MCF 10A (cell line): Measurements from ENCODE around the gene RCOR1. TPM values are rescaled to one million over a fixed set of nuclear protein-coding genes. Genes with fewer than 3 reads are reported as not detected.

ENCODE experiments used
- BruUV-seq: library from RNA; stranded (reverse); fragments of 400-500 nt; replicated peaks from 2 replicates; lab custom pipeline; 2021; lab: Mats Ljungman, UMichigan
- CTCF ChIA-PET: fragments of 300-600 bp; sonication (Branson Sonifier 250); formaldehyde crosslinking; extraction: SDS; loops from one replicate; lab custom pipeline; 2021; ENCODE audit warnings: antibody characterized with exemption, inconsistent platforms; lab: Yijun Ruan, JAX
- POLR2A ChIA-PET: fragments of 300-600, 350-650 bp; sonication (Branson Sonifier 250); formaldehyde crosslinking; extraction: SDS; loops from one replicate; lab custom pipeline; 2020; ENCODE audit warnings: antibody characterized with exemption, inconsistent platforms; lab: Yijun Ruan, JAX
- DNase-seq: peaks from one replicate; pipeline ENCODE4 v3.0.0-alpha.2; 2018; ENCODE audit not compliant: unreplicated experiment
- H3K27ac Mint-ChIP-seq: one replicate; pipeline ENCODE4 v1.8.0; 2022; ENCODE audit warnings: mild to moderate bottlenecking, low read depth, mixed read lengths; ENCODE audit not compliant: unreplicated experiment
- H3K27me3 Mint-ChIP-seq: one replicate; pipeline ENCODE4 v1.8.0; 2022; ENCODE audit warnings: mixed read lengths; ENCODE audit not compliant: insufficient read depth, unreplicated experiment
- H3K36me3 Mint-ChIP-seq: one replicate; pipeline ENCODE4 v1.8.0; 2022; ENCODE audit warnings: mild to moderate bottlenecking, moderate library complexity, mixed read lengths; ENCODE audit not compliant: insufficient read depth, unreplicated experiment
- H3K4me1 Mint-ChIP-seq: one replicate; pipeline ENCODE4 v1.8.0; 2022; ENCODE audit warnings: mixed read lengths; ENCODE audit not compliant: insufficient read depth, unreplicated experiment
- H3K4me3 Mint-ChIP-seq: one replicate; pipeline ENCODE4 v1.8.0; 2022; ENCODE audit warnings: mild to moderate bottlenecking, moderate library complexity, mixed read lengths; ENCODE audit not compliant: unreplicated experiment
- H3K9me3 Mint-ChIP-seq: one replicate; pipeline ENCODE4 v1.8.0; 2022; ENCODE audit warnings: mixed read lengths; ENCODE audit not compliant: unreplicated experiment
- intact Hi-C: fragments of 100-400 bp; cut with micrococcal nuclease; formaldehyde crosslinking; loops from 2 replicates; pipeline ENCODE4 v1.14.1; 2022
- total RNA-seq: library from RNA; stranded (reverse); gene quantifications from 2 replicates; pipeline ENCODE4 v1.2.3, GENCODE V29; 2022
- TF ChIP-seq, protein P1 (sequence below): fragments of 200-600 bp; IDR thresholded peaks from one replicate; pipeline ENCODE4 v1.8.0; 2022; ENCODE audit warnings: antibody characterized with exemption, mild to moderate bottlenecking; ENCODE audit not compliant: unreplicated experiment

RCOR1 gene
- total RNA-seq, 1 experiment from 2014 or later: 45.6 TPM

DNA sequence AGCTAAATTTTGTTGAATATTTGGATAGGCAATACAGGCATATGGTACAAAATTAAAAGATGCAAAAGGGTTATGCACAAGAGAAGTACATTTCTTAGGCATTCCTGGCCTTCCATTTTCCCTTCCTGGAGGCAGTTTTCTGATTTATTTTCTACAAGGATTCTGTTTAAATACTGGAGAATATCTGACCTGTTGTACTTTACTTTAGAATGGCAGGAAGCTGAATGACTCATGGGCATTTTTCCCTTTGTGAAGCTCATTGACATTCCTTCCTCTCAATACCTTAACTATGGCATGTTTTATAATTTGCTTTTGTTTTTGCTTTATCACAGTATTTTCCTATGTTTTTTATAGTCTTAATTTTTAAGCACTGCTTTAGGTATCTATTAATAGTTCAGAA lies 62.7 kb downstream of the RCOR1 start:
- H3K36me3 Mint-ChIP-seq: no peaks in the 10 kb centered on the region
- BruUV-seq: no TSS peak
- peak overlapping the region; percentile 39 for H3K27ac Mint-ChIP-seq
- peaks cover 29% of the 10 kb centered on the region for H3K4me1 Mint-ChIP-seq
- ChIA-PET POLR2A (interaction anchor here (0.6 to 2.6 kb wide), 6 partner anchors 9 to 130 kb away, joined by 3 to 12 read pairs (median 6); no protein-coding TSS in a partner anchor), CTCF (interaction anchor here (1.0 to 1.2 kb wide), 2 partner anchors 60 to 139 kb away, joined by 3 to 4 read pairs; no protein-coding TSS in a partner anchor)
- intact Hi-C loops: no loop called here
- DNase-seq: peak; percentile 50
- H3K4me3 Mint-ChIP-seq: no peak overlapping the region
- TF ChIP-seq, protein P1, sequence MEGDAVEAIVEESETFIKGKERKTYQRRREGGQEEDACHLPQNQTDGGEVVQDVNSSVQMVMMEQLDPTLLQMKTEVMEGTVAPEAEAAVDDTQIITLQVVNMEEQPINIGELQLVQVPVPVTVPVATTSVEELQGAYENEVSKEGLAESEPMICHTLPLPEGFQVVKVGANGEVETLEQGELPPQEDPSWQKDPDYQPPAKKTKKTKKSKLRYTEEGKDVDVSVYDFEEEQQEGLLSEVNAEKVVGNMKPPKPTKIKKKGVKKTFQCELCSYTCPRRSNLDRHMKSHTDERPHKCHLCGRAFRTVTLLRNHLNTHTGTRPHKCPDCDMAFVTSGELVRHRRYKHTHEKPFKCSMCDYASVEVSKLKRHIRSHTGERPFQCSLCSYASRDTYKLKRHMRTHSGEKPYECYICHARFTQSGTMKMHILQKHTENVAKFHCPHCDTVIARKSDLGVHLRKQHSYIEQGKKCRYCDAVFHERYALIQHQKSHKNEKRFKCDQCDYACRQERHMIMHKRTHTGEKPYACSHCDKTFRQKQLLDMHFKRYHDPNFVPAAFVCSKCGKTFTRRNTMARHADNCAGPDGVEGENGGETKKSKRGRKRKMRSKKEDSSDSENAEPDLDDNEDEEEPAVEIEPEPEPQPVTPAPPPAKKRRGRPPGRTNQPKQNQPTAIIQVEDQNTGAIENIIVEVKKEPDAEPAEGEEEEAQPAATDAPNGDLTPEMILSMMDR: no peak
- H3K27me3 Mint-ChIP-seq: no peaks in the 10 kb centered on the region
- H3K9me3 Mint-ChIP-seq: no peaks in the 10 kb centered on the region

DNA sequence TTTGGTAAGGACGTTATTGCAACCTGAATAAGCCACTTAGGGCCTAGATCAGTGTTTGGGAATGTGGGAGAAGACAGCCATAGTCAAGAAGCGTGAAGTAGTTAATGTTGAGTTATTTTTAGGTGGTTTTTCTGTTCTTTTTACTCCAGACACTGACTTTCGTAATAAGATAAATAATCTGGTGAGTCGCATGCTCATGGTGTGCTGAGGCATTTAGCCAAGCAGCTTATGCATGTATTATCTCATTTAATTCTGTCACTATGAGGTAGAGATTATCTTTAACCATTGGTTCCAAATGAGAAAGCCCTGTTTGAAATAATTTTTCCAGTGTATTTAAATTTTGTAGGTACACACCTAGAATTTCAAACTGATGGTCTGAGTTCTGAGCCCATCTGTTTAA lies 67.3 kb downstream of the RCOR1 start:
- peaks cover 7% of the 10 kb centered on the region for H3K36me3 Mint-ChIP-seq
- H3K4me1 Mint-ChIP-seq: peaks cover 30% of the 10 kb centered on the region
- ChIA-PET CTCF (interaction anchor here (0.9 to 1.1 kb wide), 2 partner anchors 10 to 135 kb away, joined by 3 to 4 read pairs; no protein-coding TSS in a partner anchor), POLR2A (interaction anchor here (0.6 to 1.4 kb wide), 4 partner anchors 9 to 81 kb away, joined by 3 to 4 read pairs (median 4); no protein-coding TSS in a partner anchor)
- intact Hi-C loops: no loop called here
- DNase-seq: peak; percentile 38
- H3K4me3 Mint-ChIP-seq: no peak overlapping the region
- no peaks in the 10 kb centered on the region for H3K9me3 Mint-ChIP-seq
- no peaks in the 10 kb centered on the region for H3K27me3 Mint-ChIP-seq
- no TSS peak for BruUV-seq
- TF ChIP-seq, protein P1: no peak
- no peak overlapping the region for H3K27ac Mint-ChIP-seq

DNA sequence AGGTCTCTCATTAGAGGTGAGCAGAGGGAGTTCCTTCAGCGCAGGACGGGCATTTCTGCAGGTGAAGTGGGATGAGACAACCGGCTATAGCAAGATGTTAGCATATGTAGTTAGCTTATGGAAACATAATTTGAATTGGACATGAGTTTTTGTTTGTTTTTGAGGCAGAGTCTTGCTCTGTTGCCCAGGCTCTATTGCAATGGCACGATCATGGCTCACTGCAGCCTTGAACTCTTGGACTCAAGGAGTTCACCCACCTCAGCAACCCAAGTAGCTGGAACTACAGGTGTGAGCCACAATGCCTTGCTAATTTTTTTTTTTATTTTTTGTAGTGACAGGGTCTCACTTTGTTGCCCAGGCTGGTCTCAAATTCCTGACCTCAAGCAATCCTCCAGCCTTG lies 69.2 kb downstream of the RCOR1 start:
- Mint-ChIP-seq H3K36me3 (peaks cover 16% of the 10 kb centered on the region), H3K27me3 (no peaks in the 10 kb centered on the region), H3K27ac (no peak overlapping the region), H3K4me3 (no peak overlapping the region), H3K4me1 (peaks cover 32% of the 10 kb centered on the region), H3K9me3 (no peaks in the 10 kb centered on the region)
- intact Hi-C loops: no loop called here
- ChIA-PET CTCF (interaction anchor here (0.5 to 2.1 kb wide), 3 partner anchors 22 to 137 kb away, joined by 3 to 11 read pairs (median 4); no protein-coding TSS in a partner anchor), POLR2A (interaction anchor here (0.6 to 1.2 kb wide), 2 partner anchors 137 to 357 kb away, joined by 3 to 4 read pairs; partner anchors contain the start of gene MOK)
- TF ChIP-seq, protein P1: no peak
- DNase-seq: no peak
- no TSS peak for BruUV-seq

DNA sequence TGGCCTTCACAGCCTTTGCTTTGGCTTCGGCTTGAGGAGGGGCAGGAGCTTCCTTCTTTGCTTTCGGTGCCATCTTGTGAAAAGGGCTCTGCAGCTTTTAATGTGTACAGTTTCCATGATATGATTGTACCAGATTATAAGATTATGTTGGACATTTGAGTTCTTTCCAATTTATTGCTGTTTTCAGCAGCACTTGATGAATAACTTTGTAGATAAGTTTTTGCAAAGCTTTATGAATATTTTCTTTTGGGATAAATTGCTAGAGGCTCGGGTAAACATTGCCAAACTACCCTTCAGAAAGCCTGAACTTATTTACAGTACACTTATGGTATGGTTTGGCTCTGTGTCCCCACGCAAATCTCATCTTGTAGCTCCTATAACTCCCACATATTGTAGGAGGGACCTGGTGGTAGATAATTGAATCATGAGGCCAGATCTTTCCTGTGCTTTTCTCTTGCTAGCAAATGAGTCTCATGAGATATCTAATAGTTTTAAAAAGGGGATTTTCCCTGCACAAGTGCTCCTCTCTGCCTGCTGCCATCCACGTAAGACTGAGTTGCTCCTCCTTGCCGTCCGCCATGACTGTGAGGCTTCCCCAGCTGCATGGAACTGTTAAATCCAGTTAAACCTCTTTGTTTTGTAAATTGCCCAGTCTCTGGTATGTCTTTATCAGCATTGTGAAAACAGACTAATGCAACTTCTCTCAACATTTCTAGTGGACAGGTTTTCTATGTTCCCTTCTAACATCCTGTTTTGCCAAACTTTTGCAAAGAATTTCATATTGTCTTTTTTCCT lies 70.4 kb downstream of the RCOR1 start:
- Mint-ChIP-seq H3K4me3 (no peak overlapping the region), H3K36me3 (peaks cover 23% of the 10 kb centered on the region), H3K4me1 (peaks cover 32% of the 10 kb centered on the region), H3K27me3 (no peaks in the 10 kb centered on the region), H3K9me3 (no peaks in the 10 kb centered on the region), H3K27ac (no peak overlapping the region)
- TF ChIP-seq, protein P1: no peak
- CTCF ChIA-PET: interaction anchor here (0.6 to 2.1 kb wide), 3 partner anchors 32 to 1398 kb away, joined by 3 to 11 read pairs (median 4); no protein-coding TSS in a partner anchor
- no peak for DNase-seq
- no TSS peak for BruUV-seq
- intact Hi-C loops: no loop called here
- POLR2A ChIA-PET: interaction anchor here (1.2 to 3.0 kb wide), 2 partner anchors 8 to 138 kb away, joined by 4 to 11 read pairs; no protein-coding TSS in a partner anchor
